GM06990 (cell line): ENCODE measurements around the gene ACKR2.
"Not testable (repeated sequence)": the region's sequence is repeated elsewhere in the genome, so short reads cannot be mapped to it uniquely, and the experiment has no call there.

ENCODE experiments used
- DNase-seq: peaks from one replicate; pipeline ENCODE4 v3.0.0-alpha.2; 2011; ENCODE audit not compliant: insufficient read length; ENCODE audit errors: extremely low read depth
- H3K27me3 ChIP-seq: replicated peaks from 2 replicates; pipeline ENCODE4 v1.6.0; 2011; ENCODE audit warnings: low read length; ENCODE audit not compliant: control insufficient read depth, insufficient read depth
- H3K36me3 ChIP-seq: 2 replicates; pipeline ENCODE4 v1.5.1; 2011; ENCODE audit warnings: low read length; ENCODE audit not compliant: control insufficient read depth, insufficient read depth
- H3K4me3 ChIP-seq: replicated peaks from 2 replicates; pipeline ENCODE4 v1.5.1; 2011; ENCODE audit warnings: low read depth, mild to moderate bottlenecking, control low read depth, low read length
- CTCF ChIP-seq: IDR thresholded peaks from 2 replicates; pipeline ENCODE4 v1.5.1; 2011; ENCODE audit warnings: low read length, control low read depth, mild to moderate bottlenecking, inconsistent platforms; ENCODE audit not compliant: insufficient read depth, poor library complexity, severe bottlenecking

Gene ACKR2

GRCh38 chr3:42803414-42804105 lies 5.7 kb upstream of the ACKR2 start:
- H3K27me3 ChIP-seq, result no peaks in the 10 kb centered on the region
- H3K36me3 ChIP-seq, result no peaks in the 10 kb centered on the region
- no peak for TF ChIP-seq CTCF
- no peak for DNase-seq
- peak overlapping the region; percentile 79 for H3K4me3 ChIP-seq

GRCh38 chr3:42804106-42804830 lies 5.0 kb upstream of the ACKR2 start, which contains the start of gene HIGD1A:
Gene HIGD1A (minus strand): TSS chr3:42804490. CDS start chr3:42794253, 10,237 bp downstream.
- no peak for TF ChIP-seq CTCF
- H3K27me3 ChIP-seq, result no peaks in the 10 kb centered on the region
- no peaks in the 10 kb centered on the region for H3K36me3 ChIP-seq
- DNase-seq, result peak; percentile 96
- H3K4me3 ChIP-seq, result peak within 1 kb of the TSS; percentile 79

GRCh38 chr3:42804831-42805132 lies 4.5 kb upstream of the ACKR2 start:
- no peak for DNase-seq
- Histone ChIP-seq H3K27me3 (no peaks in the 10 kb centered on the region), H3K4me3 (peak overlapping the region; percentile 79), H3K36me3 (no peaks in the 10 kb centered on the region)
- no peak for TF ChIP-seq CTCF

GRCh38 chr3:42805141-42805821 lies 4.0 kb upstream of the ACKR2 start:
- peak; percentile 10 for DNase-seq
- no peaks in the 10 kb centered on the region for H3K27me3 ChIP-seq
- peak overlapping the region; percentile 79 for H3K4me3 ChIP-seq
- TF ChIP-seq CTCF, result no peak
- no peaks in the 10 kb centered on the region for H3K36me3 ChIP-seq

GRCh38 chr3:42807929-42808328 lies 1.3 kb upstream of the ACKR2 start:
- TF ChIP-seq CTCF, result no peak
- H3K27me3 ChIP-seq, result no peaks in the 10 kb centered on the region
- no peak overlapping the region for H3K4me3 ChIP-seq

GRCh38 chr3:42810706-42811105 lies 1.5 kb downstream of the ACKR2 start:
- not testable (repeated sequence) for H3K4me3 ChIP-seq, H3K27me3 ChIP-seq, DNase-seq, H3K36me3 ChIP-seq

More at GRCh38 chr3:42807929-42808328, 1.3 kb upstream of the ACKR2 start:
- no peak for DNase-seq
- H3K36me3 ChIP-seq, result no peaks in the 10 kb centered on the region

- not testable (repeated sequence) for DNase-seq
Measured at GRCh38 chr3:42811118-42811883, 2.1 kb downstream of the ACKR2 start.

More at GRCh38 chr3:42811118-42811883, 2.1 kb downstream of the ACKR2 start:
- not testable (repeated sequence) for H3K36me3 ChIP-seq, H3K4me3 ChIP-seq, H3K27me3 ChIP-seq
